K562 (cell line): ENCODE results near the gene SPTBN4. TPM values are rescaled to one million over a fixed set of nuclear protein-coding genes. Genes with fewer than 3 reads are reported as not detected.

Experiments used
- ATAC-seq: fragments of 200-7000 bp; cut with Tn5 transposase; 3 replicates; pipeline ENCODE4 v1.9.1; 2020; ENCODE audit warnings: moderate library complexity
- BruUV-seq: library from RNA; stranded (reverse); fragments of 400-500 nt; replicated peaks from 2 replicates; lab custom pipeline; 2021; lab: Mats Ljungman, UMichigan
- CTCF ChIA-PET: fragments of 300-600 bp; formaldehyde crosslinking; extraction: SDS; loops from one replicate; lab custom pipeline; 2021; ENCODE audit warnings: low intra/inter-chr PET ratio; lab: Yijun Ruan, JAX
- POLR2A ChIA-PET: fragments of 300-600, 350-650 bp; sonication (Branson Sonifier 250); formaldehyde crosslinking; extraction: SDS; loops from one replicate; lab custom pipeline; 2021; ENCODE audit warnings: antibody characterized with exemption, inconsistent platforms; lab: Yijun Ruan, JAX
- DNase-seq, 4 experiments: peaks; one replicate each; pipeline versions ENCODE4 v3.0.0 to v3.0.0-alpha.2; 2011 to 2018; ENCODE audit warnings: low spot score in 3 of 4, mixed read lengths in 3 of 4; ENCODE audit errors: extremely low read depth in 1 of 4
- FAIRE-seq: peaks from 2 replicates; lab custom pipeline; 2011; peaks lifted over from hg19 to GRCh38; lab: Jason Lieb, UNC
- H2AFZ ChIP-seq: 2 replicates; pipeline ENCODE4 v1.6.0; 2011; ENCODE audit warnings: low read depth, low read length, control low read depth, inconsistent platforms
- H3K27ac ChIP-seq: fragments of 200-600 bp; 3 replicates; pipeline ENCODE4 v1.8.0; 2011; ENCODE audit warnings: low read depth, mild to moderate bottlenecking, control low read depth, inconsistent platforms, low read length, moderate library complexity, mixed read lengths; ENCODE audit errors: extremely low read depth
- H3K27me3 ChIP-seq, 2 experiments: fragments of 300-600 bp in 1 of 2; 2 replicates in 1 of 2; 3 replicates in 1 of 2; pipeline versions ENCODE4 v1.6.0 to v1.8.0; 2011; ENCODE audit warnings: inconsistent platforms in 2 of 2, low read length in 2 of 2, mild to moderate bottlenecking in 1 of 2, mixed read lengths in 1 of 2, moderate library complexity in 1 of 2; ENCODE audit not compliant: control insufficient read depth in 2 of 2, insufficient read depth in 2 of 2
- H3K36me3 ChIP-seq: fragments of 300-600 bp; 3 replicates; pipeline ENCODE4 v1.8.0; 2011; ENCODE audit warnings: mild to moderate bottlenecking, low read length, inconsistent platforms; ENCODE audit not compliant: control insufficient read depth, insufficient read depth
- H3K4me1 ChIP-seq, 2 experiments: fragments of 200-600 bp in 1 of 2; replicated peaks in 1 of 2; 2 replicates in 1 of 2; 3 replicates in 1 of 2; pipeline versions ENCODE4 v1.5.1 to v1.8.0; 2011; ENCODE audit warnings: inconsistent platforms in 2 of 2, low read length in 2 of 2, mild to moderate bottlenecking in 1 of 2, mixed read lengths in 1 of 2, moderate library complexity in 1 of 2; ENCODE audit not compliant: control insufficient read depth in 2 of 2, insufficient read depth in 2 of 2
- H3K4me2 ChIP-seq: 2 replicates; pipeline ENCODE4 v1.6.1; 2011; ENCODE audit warnings: low read length, control low read depth, inconsistent platforms, mixed read lengths; ENCODE audit not compliant: insufficient read depth
- H3K4me3 ChIP-seq: fragments of 200-600 bp; sonication (generic), shearing (Covaris generic); 2 replicates; pipeline ENCODE4 v1.5.1; 2016; ENCODE audit warnings: control low read depth, inconsistent platforms
- H3K79me2 ChIP-seq: fragments of 200-600 bp; 3 replicates; pipeline ENCODE4 v1.8.0; 2011; ENCODE audit warnings: low read length, inconsistent platforms; ENCODE audit not compliant: control insufficient read depth, insufficient read depth
- H3K9ac ChIP-seq, 2 experiments: 2 replicates each; pipeline versions ENCODE4 v1.6.0 to v1.6.1; 2011; ENCODE audit warnings: low read depth in 2 of 2, low read length in 2 of 2, control low read depth in 1 of 2, inconsistent platforms in 1 of 2, mild to moderate bottlenecking in 1 of 2, mixed read lengths in 1 of 2; ENCODE audit not compliant: insufficient read depth in 1 of 2
- H3K9me1 ChIP-seq: one replicate; pipeline ENCODE4 v1.6.0; 2011; ENCODE audit warnings: inconsistent platforms, mild to moderate bottlenecking, low read length, moderate library complexity; ENCODE audit not compliant: control insufficient read depth, insufficient read depth
- H3K9me3 ChIP-seq: replicated peaks from 2 replicates; pipeline ENCODE4 v1.5.1; 2011; ENCODE audit warnings: low read depth, low read length, inconsistent platforms; ENCODE audit not compliant: control insufficient read depth, insufficient read depth
- H4K20me1 ChIP-seq: replicated peaks from 2 replicates; pipeline ENCODE4 v1.6.1; 2011; ENCODE audit warnings: low read length, inconsistent platforms, mixed read lengths; ENCODE audit not compliant: control insufficient read depth, insufficient read depth
- ATF3 ChIP-seq, 2 experiments: fragments of 450-650 bp in 1 of 2; sonication (generic) in 1 of 2; formaldehyde crosslinking in 1 of 2; IDR thresholded peaks in 1 of 2; conservative IDR thresholded peaks in 1 of 2; 2 replicates each; pipeline versions ENCODE4 v1.6.1 to v1.8.1; 2016 to 2023; ENCODE audit warnings: mild to moderate bottlenecking in 2 of 2, moderate library complexity in 2 of 2, inconsistent platforms in 1 of 2, missing genetic modification reagents in 1 of 2
- FOSL1 ChIP-seq: fragments of 200-800 bp; sonication (Bioruptor generic); conservative IDR thresholded peaks from 2 replicates; pipeline ENCODE4 v1.6.1; 2016; ENCODE audit warnings: missing genetic modification characterization, missing compliant biosample characterization
- FOXJ3 ChIP-seq: sonication (generic); formaldehyde crosslinking; IDR thresholded peaks from 2 replicates; pipeline ENCODE4 v1.4.0; 2020; ENCODE audit warnings: mild to moderate bottlenecking, missing genetic modification reagents
- IRF2 ChIP-seq: sonication (generic); formaldehyde crosslinking; IDR thresholded peaks from 2 replicates; pipeline ENCODE4 v1.8.1; 2022; ENCODE audit warnings: mild to moderate bottlenecking, missing genetic modification reagents
- MCM2 ChIP-seq: fragments of 450-650 bp; IDR thresholded peaks from 2 replicates; pipeline ENCODE4 v1.6.1; 2017; ENCODE audit warnings: low read depth, mild to moderate bottlenecking
- MECOM ChIP-seq: fragments of 250-450 bp; sonication (Bioruptor Pico); IDR thresholded peaks from 2 replicates; pipeline ENCODE4 v1.8.0; 2022; ENCODE audit warnings: inconsistent platforms
- NCOA4 ChIP-seq: fragments of 450-650 bp; IDR thresholded peaks from 2 replicates; pipeline ENCODE4 v1.6.1; 2018; ENCODE audit warnings: mild to moderate bottlenecking; ENCODE audit not compliant: partially characterized antibody
- PHF21A ChIP-seq: fragments of 450-650 bp; IDR thresholded peaks from 2 replicates; pipeline ENCODE4 v1.6.1; 2017; ENCODE audit warnings: low read depth, borderline replicate concordance
- PTRF ChIP-seq: fragments of 450-650 bp; IDR thresholded peaks from 2 replicates; pipeline ENCODE4 v1.6.1; 2016; ENCODE audit warnings: mild to moderate bottlenecking, missing genetic modification characterization, missing compliant biosample characterization
- RERE ChIP-seq: sonication (generic); formaldehyde crosslinking; IDR thresholded peaks from 2 replicates; pipeline ENCODE4 v1.8.0; 2023; ENCODE audit warnings: missing genetic modification reagents, mild to moderate bottlenecking, borderline replicate concordance
- SAFB ChIP-seq: fragments of 200-400 bp; formaldehyde crosslinking; IDR thresholded peaks from 2 replicates; pipeline ENCODE4 v1.6.1; 2017; ENCODE audit warnings: low read depth, low read length, borderline replicate concordance
- SMC3 ChIP-seq: conservative IDR thresholded peaks from 2 replicates; pipeline ENCODE4 v1.6.1; 2011; ENCODE audit warnings: low read depth, low read length, improper control_type of control experiment; ENCODE audit not compliant: insufficient read depth
- TEAD4 ChIP-seq, 2 experiments: sonication (generic) in 1 of 2; formaldehyde crosslinking in 1 of 2; IDR thresholded peaks; 2 replicates each; pipeline versions ENCODE4 v1.6.1 to v1.8.0; 2012 to 2022; ENCODE audit warnings: borderline replicate concordance in 1 of 2, inconsistent platforms in 1 of 2, low read length in 1 of 2, mild to moderate bottlenecking in 1 of 2, missing genetic modification reagents in 1 of 2
- XRCC5 ChIP-seq: fragments of 200-400 bp; formaldehyde crosslinking; IDR thresholded peaks from 2 replicates; pipeline ENCODE4 v1.6.1; 2017; ENCODE audit warnings: low read depth, mild to moderate bottlenecking, low read length
- ZBED1 ChIP-seq: IDR thresholded peaks from 2 replicates; pipeline ENCODE4 v1.6.1; 2014
- ZBTB17 ChIP-seq: fragments of 450-650 bp; formaldehyde crosslinking; IDR thresholded peaks from 2 replicates; pipeline ENCODE4 v1.4.0; 2020; ENCODE audit warnings: mild to moderate bottlenecking
- ZNF354B ChIP-seq: fragments of 250-450 bp; sonication (Bioruptor Pico); IDR thresholded peaks from 2 replicates; pipeline ENCODE4 v1.4.0; 2020
- WGBS: fragments of 100-300 bp; shearing (Covaris generic); methylation state at CpG from one replicate; pipeline ENCODE4 v1.1.6; 2016; ENCODE audit warnings: low coverage, mixed read lengths; ENCODE audit not compliant: insufficient coverage; ENCODE audit errors: missing lambda C conversion rate; 5-methylcytosine and 5-hydroxymethylcytosine counted together
- in situ Hi-C: fragments of 300-500 bp; cut with MboI; formaldehyde crosslinking; loops from 4 replicates; pipeline ENCODE4 v1.15.0; 2018; ENCODE audit warnings: inconsistent platforms, mixed read lengths
- intact Hi-C: fragments of 100-400 bp; cut with micrococcal nuclease; formaldehyde crosslinking; loops from 2 replicates; pipeline ENCODE4 v1.14.2; 2022
- polyA plus RNA-seq, 8 experiments: library from polyadenylated mRNA; depleted of rRNA in 4 of 8; stranded (reverse) in 5 of 8; unstranded in 3 of 8; fragments of >200 nt; fragmentation: Nextera tagmentation in 2 of 8; fragmentation: Illumina TruSeq in 1 of 8; extraction: Ambion mirVana in 2 of 8; extraction: Trizol in 1 of 8; gene quantifications; 2 replicates each; pipeline versions ENCODE4 v1.2.1 to v1.2.3, GENCODE V29; 2011 to 2014; ENCODE audit warnings: inconsistent platforms in 1 of 8, missing spikeins in 1 of 8
- total RNA-seq, 7 experiments: library from RNA; depleted of rRNA in 6 of 7; stranded (reverse); fragments of >200 nt in 6 of 7; fragmentation: Illumina TruSeq in 2 of 7; extraction: Trizol in 2 of 7; gene quantifications; 2 replicates each; pipeline versions ENCODE4 v1.2.1 to v1.2.3, GENCODE V29; 2011 to 2021; ENCODE audit warnings: low replicate concordance in 1 of 7

The SPTBN4 gene
- total and polyA plus RNA-seq, 9 of the 15 experiments (the other 6 are each of a cell fraction or from before 2014, with no cell fraction given): 0.01 to 1.5 (median 0.86) TPM

- no peak for DNase-seq
- POLR2A ChIA-PET: interaction anchor here (0.6 to 0.9 kb wide), 2 partner anchors 74 to 134 kb away, joined by 3 read pairs; no protein-coding TSS in a partner anchor
- in situ Hi-C loops: no loop called here
- peak overlapping the region in 1 of 2 experiments; percentile 76; a peak in 1 of 4 replicates for H3K9ac ChIP-seq
- no peaks in the 10 kb centered on the region for H3K27me3 ChIP-seq
- FAIRE-seq: no peak
- H3K79me2 ChIP-seq: peaks cover 23% of the 10 kb centered on the region
- no TSS peak for BruUV-seq
- peak overlapping the region; percentile 89 for H3K4me2 ChIP-seq
- H3K36me3 ChIP-seq: peaks cover 7% of the 10 kb centered on the region; the same call in 1 of the 3 replicates
- peaks cover 6% of the 10 kb centered on the region; the same call in 1 of the 2 replicates for H4K20me1 ChIP-seq
- no peak for ATAC-seq
- CTCF ChIA-PET: interaction anchor here (0.7 to 2.3 kb wide), 4 partner anchors 29 to 135 kb away, joined by 3 to 7 read pairs (median 6); no protein-coding TSS in a partner anchor
- 0 out of 2 replicates have a peak overlapping the region, but pooled peaks have one; percentile 5 for H2AFZ ChIP-seq
- intact Hi-C loops: loop anchor here (1.0 to 2.0 kb wide), 3 partner anchors 50 to 135 kb away; no protein-coding TSS in a partner anchor
- H3K4me1 ChIP-seq: peaks cover 47 to 88% of the 10 kb centered on the region in 2 experiments
- peak overlapping the region; percentile 39; the same call in 1 of the 3 replicates for H3K27ac ChIP-seq
- no peak overlapping the region for H3K4me3 ChIP-seq
- peaks cover 4% of the 10 kb centered on the region for H3K9me1 ChIP-seq
- 9% methylated on average over 15 of the region's 15 CpGs for WGBS
- H3K9me3 ChIP-seq: no peaks in the 10 kb centered on the region
- TF ChIP-seq ATF3 (IDR thresholded peaks at IDR 0.05) (no peak), ATF3 (CRISPR knock-in tag; conservative IDR thresholded peaks at IDR 0.05) (no peak), ZNF354B (CRISPR knock-in tag) (no peak), MECOM (CRISPR knock-in tag) (0 out of 2 replicates have a peak, but pooled peaks have one; percentile 8), SMC3 (no peak), IRF2 (CRISPR knock-in tag) (no peak), TEAD4 (IDR thresholded peaks at IDR 0.05; ENCODE audit: low read length) (0 out of 2 replicates have a peak, but pooled peaks have one; percentile 3), TEAD4 (CRISPR knock-in tag; IDR thresholded peaks at IDR 0.05; ENCODE audit: borderline replicate concordance) (no peak), XRCC5 (no peak; the same call in 1 of the 2 replicates), ZBTB17 (CRISPR knock-in tag) (no peak), ZBED1 (no peak), MCM2 (no peak), FOSL1 (tag) (peak; percentile 41; the same call in 1 of the 2 replicates), NCOA4 (peak; percentile 63), SAFB (no peak), PHF21A (no peak), RERE (CRISPR knock-in tag) (0 out of 2 replicates have a peak, but pooled peaks have one; percentile 66), PTRF (tag) (no peak), FOXJ3 (no peak)
Observed at GRCh38 chr19:40598918-40599307, 132.1 kb downstream of the SPTBN4 start.
